PFSK-1 (cell line): ENCODE measurements around the gene EPSTI1.

Source experiments
- FOXP2 ChIP-seq: optimal IDR thresholded peaks from 2 replicates; pipeline ENCODE3; 2011; ENCODE audit warnings: borderline replicate concordance, control low read depth, inconsistent platforms; ENCODE audit not compliant: insufficient read depth; ENCODE audit errors: extremely low read length, extremely low read depth
- POLR2AphosphoS5 ChIP-seq: IDR thresholded peaks from 2 replicates; pipeline ENCODE4 v1.6.1; 2012; ENCODE audit warnings: low read depth, mild to moderate bottlenecking, control low read depth, low read length, moderate library complexity
- REST ChIP-seq, 2 experiments: IDR thresholded peaks; 2 replicates each; pipeline versions ENCODE4 v1.6.1 to v1.8.0; 2011 to 2012; ENCODE audit warnings: low read depth in 2 of 2, low read length in 2 of 2, control low read depth in 1 of 2, inconsistent platforms in 1 of 2, mild to moderate bottlenecking in 1 of 2, moderate library complexity in 1 of 2; ENCODE audit not compliant: insufficient read depth in 1 of 2
- SIN3A ChIP-seq: IDR thresholded peaks from 2 replicates; pipeline ENCODE4 v1.6.1; 2012; ENCODE audit warnings: mild to moderate bottlenecking, low read length, moderate library complexity, borderline replicate concordance; ENCODE audit not compliant: insufficient read depth

- TF ChIP-seq REST (IDR thresholded peaks at IDR 0.05; ENCODE audit: insufficient read depth in 1 of 2, low read depth in 2 of 2, low read length in 2 of 2) (no peak), POLR2AphosphoS5 (no peak), SIN3A (no peak), FOXP2 (no peak)
Measured at GRCh38 chr13:43016226-43016625, 24.2 kb upstream of the EPSTI1 start.
